ENCODE measurements around the gene GAL3ST2. TPM values are rescaled to one million over a fixed set of nuclear protein-coding genes. Genes with fewer than 3 reads are reported as not detected.
A peak's percentile ranks its signal among the peaks of the same experiment; 100 is the strongest.
"Not testable (repeated sequence)": the region's sequence is repeated elsewhere in the genome, so short reads cannot be mapped to it uniquely, and the experiment has no call there.

GAL3ST2 gene
- total RNA-seq, 2 donors from 2014 or later = not detected

DNA sequence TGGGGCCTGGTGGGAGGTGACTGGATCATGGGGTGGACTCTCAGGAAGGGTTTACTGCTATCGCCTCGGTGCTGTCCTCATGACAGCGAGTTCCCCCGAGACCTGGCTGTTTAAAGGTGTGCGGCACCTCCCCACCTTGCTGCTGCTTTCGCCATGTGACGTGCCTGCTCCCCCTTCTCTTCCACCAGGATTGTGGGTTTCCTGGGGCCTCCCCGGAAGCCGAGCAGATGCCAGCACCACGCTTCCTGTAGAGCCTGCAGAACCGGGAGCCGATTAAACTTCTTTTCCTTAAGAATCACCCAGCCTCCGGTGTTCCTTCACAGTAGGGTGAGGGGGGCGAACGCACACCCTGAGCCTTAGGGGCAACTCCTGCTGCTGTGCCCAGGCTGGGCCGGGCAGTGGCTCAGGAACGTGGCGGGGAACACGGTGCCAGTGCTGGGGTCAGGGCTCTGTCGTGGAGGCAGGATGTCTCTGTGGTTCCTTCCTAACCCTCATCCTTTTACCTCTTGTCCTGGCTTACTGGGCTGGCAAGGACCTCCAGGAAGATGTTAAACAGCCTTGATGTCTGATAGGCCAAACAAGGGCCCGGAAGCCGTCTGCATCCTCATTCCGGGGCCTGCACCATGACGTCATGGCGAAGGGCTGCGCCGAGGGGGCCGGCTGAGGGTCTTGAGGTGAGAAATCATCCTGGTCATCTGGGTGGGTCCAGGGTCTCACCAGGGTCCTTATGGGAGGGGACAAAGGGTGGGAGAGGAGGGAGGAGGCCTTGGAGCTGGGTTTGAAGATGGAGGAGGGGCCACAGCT, 45.0 kb downstream of the GAL3ST2 start:
- H3K9me3 ChIP-seq = peaks cover 0 to 2% (median 0%) of the 10 kb centered on the region in 3 donors
- no peak overlapping the region for H3K4me3 ChIP-seq
- H3K36me3 ChIP-seq (replicated peaks in 1 of 2; ENCODE audit: insufficient read depth in 1 of 2, low read depth in 2 of 2) = no peaks in the 10 kb centered on the region
- H3K4me1 ChIP-seq = peaks cover 6% of the 10 kb centered on the region
- no peak for TF ChIP-seq POLR2A (IDR thresholded peaks at IDR 0.05)
- ATAC-seq (no peak), DNase-seq (no peak)
- H3K27ac ChIP-seq = no peak overlapping the region
- no peaks in the 10 kb centered on the region for H3K27me3 ChIP-seq
- 72 to 80% methylated on average over 19 to 28 of the region's 28 CpGs for WGBS, 2 donors
- intact Hi-C loops (cut with DNase I) = no loop called here

DNA sequence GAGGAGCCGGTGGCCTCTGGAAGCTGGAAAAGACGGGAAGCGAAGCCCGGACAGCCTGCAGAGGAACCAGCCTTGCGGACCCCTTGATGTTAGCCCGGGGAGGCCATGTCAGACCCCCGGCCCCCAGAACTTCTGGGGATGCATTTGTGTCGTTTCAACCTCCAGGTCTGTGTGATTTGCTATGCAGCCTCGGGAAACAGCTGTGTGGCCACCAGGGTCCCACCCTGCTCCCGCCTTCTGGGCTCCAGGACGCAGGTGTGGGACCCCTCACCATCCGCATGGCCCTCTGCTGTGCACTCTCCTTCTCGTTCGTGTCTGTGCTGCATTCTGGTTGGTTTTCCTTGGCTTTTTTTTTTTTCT, 45.6 kb downstream of the GAL3ST2 start:
- no peak overlapping the region for H3K27ac ChIP-seq
- no peaks in the 10 kb centered on the region for H3K27me3 ChIP-seq
- intact Hi-C loops (cut with DNase I) = no loop called here
- peak in 1 of 4 donors; percentile 8 for DNase-seq
- H3K36me3 ChIP-seq (replicated peaks in 1 of 2; ENCODE audit: insufficient read depth in 1 of 2, low read depth in 2 of 2) = no peaks in the 10 kb centered on the region
- no peak for TF ChIP-seq POLR2A (IDR thresholded peaks at IDR 0.05)
- TF ChIP-seq, protein P1, sequence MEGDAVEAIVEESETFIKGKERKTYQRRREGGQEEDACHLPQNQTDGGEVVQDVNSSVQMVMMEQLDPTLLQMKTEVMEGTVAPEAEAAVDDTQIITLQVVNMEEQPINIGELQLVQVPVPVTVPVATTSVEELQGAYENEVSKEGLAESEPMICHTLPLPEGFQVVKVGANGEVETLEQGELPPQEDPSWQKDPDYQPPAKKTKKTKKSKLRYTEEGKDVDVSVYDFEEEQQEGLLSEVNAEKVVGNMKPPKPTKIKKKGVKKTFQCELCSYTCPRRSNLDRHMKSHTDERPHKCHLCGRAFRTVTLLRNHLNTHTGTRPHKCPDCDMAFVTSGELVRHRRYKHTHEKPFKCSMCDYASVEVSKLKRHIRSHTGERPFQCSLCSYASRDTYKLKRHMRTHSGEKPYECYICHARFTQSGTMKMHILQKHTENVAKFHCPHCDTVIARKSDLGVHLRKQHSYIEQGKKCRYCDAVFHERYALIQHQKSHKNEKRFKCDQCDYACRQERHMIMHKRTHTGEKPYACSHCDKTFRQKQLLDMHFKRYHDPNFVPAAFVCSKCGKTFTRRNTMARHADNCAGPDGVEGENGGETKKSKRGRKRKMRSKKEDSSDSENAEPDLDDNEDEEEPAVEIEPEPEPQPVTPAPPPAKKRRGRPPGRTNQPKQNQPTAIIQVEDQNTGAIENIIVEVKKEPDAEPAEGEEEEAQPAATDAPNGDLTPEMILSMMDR (IDR thresholded peaks at IDR 0.05) = no peak
- WGBS, 2 donors = 60 to 64% methylated on average over 12 to 14 of the region's 14 CpGs
- no peak for ATAC-seq
- peaks cover 6% of the 10 kb centered on the region for H3K4me1 ChIP-seq
- peaks cover 0 to 8% (median 0%) of the 10 kb centered on the region in 3 donors for H3K9me3 ChIP-seq
- H3K4me3 ChIP-seq = no peak overlapping the region

DNA sequence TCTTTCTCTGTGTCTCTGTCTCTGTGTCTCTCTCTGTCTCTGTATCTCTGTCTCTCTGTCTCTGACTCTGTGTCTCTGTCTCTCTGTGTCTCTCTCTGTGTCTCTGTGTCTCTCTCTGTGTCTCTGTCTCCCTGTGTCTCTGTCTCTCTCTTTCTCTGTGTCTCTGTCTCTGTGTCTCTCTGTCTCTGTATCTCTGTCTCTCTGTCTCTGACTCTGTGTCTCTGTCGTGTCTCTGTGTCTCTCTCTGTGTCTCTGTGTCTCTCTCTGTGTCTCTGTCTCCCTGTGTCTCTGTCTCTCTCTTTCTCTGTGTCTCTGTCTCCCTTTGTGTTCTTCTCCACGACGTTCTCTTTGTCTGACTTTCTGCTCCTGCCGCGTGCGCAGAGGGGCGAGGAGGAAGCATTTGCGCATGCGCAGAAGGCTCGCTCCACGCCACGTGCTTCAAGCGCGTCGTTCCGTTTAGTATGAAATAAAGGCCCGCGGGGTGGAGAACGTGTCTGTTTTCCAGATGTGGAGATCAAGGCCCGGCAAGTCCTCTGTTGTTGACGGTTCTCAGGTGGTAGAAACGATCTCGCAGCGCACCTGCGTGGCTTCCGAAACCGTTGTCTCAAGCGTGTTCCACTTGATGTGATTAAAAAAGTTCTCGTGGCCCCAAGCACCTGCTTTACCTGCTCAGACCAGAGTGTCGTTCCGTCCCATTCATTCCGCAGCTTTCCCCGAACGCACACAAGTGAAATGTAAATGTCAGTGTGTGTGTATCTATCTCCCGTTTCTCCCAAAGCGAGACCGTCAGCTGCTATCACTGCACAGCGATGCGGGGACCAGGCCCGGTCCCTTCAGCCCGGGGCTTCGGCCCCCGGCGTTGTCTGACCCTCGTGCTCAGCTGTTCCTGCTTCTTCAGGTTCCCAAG, 47.2 kb downstream of the GAL3ST2 start:
- DNase-seq; H3K27me3 ChIP-seq; H3K27ac ChIP-seq; H3K9me3 ChIP-seq; intact Hi-C loops (cut with DNase I); H3K4me1 ChIP-seq; H3K36me3 ChIP-seq (replicated peaks in 1 of 2; ENCODE audit: insufficient read depth in 1 of 2, low read depth in 2 of 2); H3K4me3 ChIP-seq; ATAC-seq: not testable (repeated sequence)
- WGBS, 2 donors = 82 to 86% methylated on average over 44 to 45 of the region's 45 CpGs

DNA sequence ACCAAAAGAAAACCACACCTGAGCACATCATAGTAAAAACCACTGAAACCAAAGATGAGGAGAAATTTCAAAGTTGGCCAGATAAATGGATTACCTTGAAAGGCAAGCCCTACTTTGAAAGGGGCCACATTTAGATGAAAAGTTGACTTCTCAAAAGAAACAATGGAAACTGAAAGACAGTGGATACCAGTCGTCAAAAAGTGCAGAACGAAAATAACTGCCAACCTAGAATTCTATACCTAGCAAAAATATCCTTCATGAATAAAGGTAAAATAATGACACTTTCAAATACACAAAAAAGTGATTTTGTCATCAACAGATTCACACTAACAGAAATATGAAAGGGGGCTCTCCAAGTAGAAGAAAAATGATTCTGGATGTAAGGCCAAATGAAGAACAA, 50.8 kb downstream of the GAL3ST2 start:
- intact Hi-C loops (cut with DNase I) = no loop called here
- no peak overlapping the region for H3K27ac ChIP-seq
- WGBS, 2 donors = 53 to 70% methylated on average over 2 of the region's 2 CpGs
- peaks cover 0 to 9% (median 0%) of the 10 kb centered on the region in 3 donors for H3K9me3 ChIP-seq
- H3K4me1 ChIP-seq = no peaks in the 10 kb centered on the region
- no peaks in the 10 kb centered on the region for H3K27me3 ChIP-seq
- DNase-seq (no peak), ATAC-seq (no peak)
- H3K36me3 ChIP-seq (replicated peaks in 1 of 2; ENCODE audit: insufficient read depth in 1 of 2, low read depth in 2 of 2) = no peaks in the 10 kb centered on the region
- TF ChIP-seq, protein P1 (IDR thresholded peaks at IDR 0.05) = no peak
- H3K4me3 ChIP-seq = no peak overlapping the region

DNA sequence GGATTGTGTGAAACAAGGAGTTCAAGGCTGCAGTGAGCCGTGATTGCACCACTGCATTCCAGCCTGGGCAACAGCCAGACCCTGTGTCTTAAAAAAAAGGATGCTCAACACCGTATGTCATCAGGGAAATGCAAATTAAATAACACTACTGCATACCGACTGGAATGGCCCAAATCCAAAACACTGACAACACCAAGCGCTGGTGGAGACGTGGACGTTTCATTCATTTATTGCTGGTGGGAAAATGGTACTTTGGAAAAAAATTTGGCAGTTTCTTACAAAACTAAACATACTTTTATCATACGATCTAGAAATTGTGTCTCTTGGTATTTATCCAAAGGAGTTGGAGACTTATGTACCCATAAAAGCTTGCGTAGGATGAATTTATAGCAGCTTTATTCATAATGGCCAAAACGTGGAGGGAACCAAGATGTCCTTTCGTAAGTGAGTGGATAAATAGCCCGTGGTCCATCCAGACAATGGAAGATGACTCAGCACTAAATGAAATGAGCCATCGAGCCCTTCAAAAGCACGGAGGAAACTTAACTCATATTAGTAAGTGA, 56.6 kb downstream of the GAL3ST2 start:
- TF ChIP-seq, protein P1 (IDR thresholded peaks at IDR 0.05) = no peak
- no peak for TF ChIP-seq POLR2A (IDR thresholded peaks at IDR 0.05)
- WGBS, 2 donors = 48 to 49% methylated on average over 13 of the region's 13 CpGs
- H3K36me3 ChIP-seq (replicated peaks in 1 of 2; ENCODE audit: insufficient read depth in 1 of 2, low read depth in 2 of 2) = no peaks in the 10 kb centered on the region
- no peaks in the 10 kb centered on the region for H3K4me1 ChIP-seq
- no peaks in the 10 kb centered on the region for H3K27me3 ChIP-seq
- H3K9me3 ChIP-seq = no peaks in the 10 kb centered on the region
- no peak for DNase-seq
- ATAC-seq = no peak
- no peak overlapping the region for H3K27ac ChIP-seq
- intact Hi-C loops (cut with DNase I) = no loop called here
- H3K4me3 ChIP-seq = no peak overlapping the region

DNA sequence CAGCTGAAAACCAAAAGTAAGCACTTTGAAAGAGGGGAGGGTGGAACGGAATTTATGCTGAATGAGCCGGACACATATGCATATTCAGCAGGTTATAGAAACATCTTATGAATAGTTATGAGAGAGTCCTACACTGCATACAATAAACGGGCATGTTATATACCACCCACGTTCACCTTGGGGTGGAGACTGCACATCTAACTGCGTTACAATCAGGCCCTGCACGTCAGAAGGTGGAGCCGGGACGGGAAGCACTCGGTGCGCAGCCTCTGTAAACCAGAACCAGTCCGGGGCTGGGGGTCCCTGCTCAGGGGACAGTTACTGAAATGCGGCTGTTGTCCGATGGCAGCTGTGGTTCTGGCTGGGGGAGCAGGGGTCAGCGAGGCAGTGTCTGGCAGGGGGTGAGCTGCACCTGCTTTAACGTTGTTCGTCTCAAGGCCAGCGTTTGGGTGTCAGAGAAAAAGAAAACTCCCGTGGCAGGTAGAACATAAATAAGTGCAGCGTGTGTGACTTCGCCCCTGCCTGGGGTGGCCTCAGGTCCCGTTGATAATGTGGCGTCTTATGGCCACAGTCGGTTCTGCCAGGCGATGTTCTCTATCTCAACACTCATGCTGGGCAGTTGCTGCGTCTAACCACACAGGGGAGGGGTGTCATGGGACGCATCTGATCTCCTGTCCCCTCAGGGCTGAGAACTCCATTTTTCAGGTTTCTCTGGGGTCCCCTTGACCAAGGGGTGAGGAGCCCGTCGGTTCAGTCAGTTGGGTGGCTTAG, 57.3 kb downstream of the GAL3ST2 start:
- H3K36me3 ChIP-seq (replicated peaks in 1 of 2; ENCODE audit: insufficient read depth in 1 of 2, low read depth in 2 of 2); H3K4me3 ChIP-seq; H3K27ac ChIP-seq; intact Hi-C loops (cut with DNase I); H3K27me3 ChIP-seq; ATAC-seq; DNase-seq; H3K9me3 ChIP-seq; H3K4me1 ChIP-seq: not testable (repeated sequence)
- 61 to 75% methylated on average over 21 to 25 of the region's 28 CpGs for WGBS, 2 donors

All from body of pancreas (tissue), 4 donors.